Uterus (tissue), 2 donors: Measurements from ENCODE around the gene PRKN.

Experiments used
- CTCF ChIP-seq, 4 experiments: fragments of 200-600 bp in 2 of 4; fragments of 450-650 bp in 2 of 4; sonication (generic) in 2 of 4; IDR thresholded peaks; one replicate each; pipeline ENCODE4 v1.5.1; 2016 to 2019; ENCODE audit warnings: antibody characterized with exemption in 4 of 4, mild to moderate bottlenecking in 2 of 4, moderate library complexity in 1 of 4
- POLR2A ChIP-seq, 2 donors: fragments of 450-650 bp; IDR thresholded peaks; one replicate each; pipeline ENCODE4 v1.6.1; 2016; ENCODE audit warnings: antibody characterized with exemption in 2 of 2, mild to moderate bottlenecking in 1 of 2, moderate library complexity in 1 of 2

GRCh38 chr6:162403031-162403430, 324.5 kb downstream of the PRKN start:
- TF ChIP-seq CTCF (IDR thresholded peaks at IDR 0.05) (no peak), POLR2A (IDR thresholded peaks at IDR 0.05) (no peak)
